ENCODE results near the gene PLEK.
"Not testable (repeated sequence)": the region's sequence is repeated elsewhere in the genome, so short reads cannot be mapped to it uniquely, and the experiment has no call there.

Gene PLEK

DNA sequence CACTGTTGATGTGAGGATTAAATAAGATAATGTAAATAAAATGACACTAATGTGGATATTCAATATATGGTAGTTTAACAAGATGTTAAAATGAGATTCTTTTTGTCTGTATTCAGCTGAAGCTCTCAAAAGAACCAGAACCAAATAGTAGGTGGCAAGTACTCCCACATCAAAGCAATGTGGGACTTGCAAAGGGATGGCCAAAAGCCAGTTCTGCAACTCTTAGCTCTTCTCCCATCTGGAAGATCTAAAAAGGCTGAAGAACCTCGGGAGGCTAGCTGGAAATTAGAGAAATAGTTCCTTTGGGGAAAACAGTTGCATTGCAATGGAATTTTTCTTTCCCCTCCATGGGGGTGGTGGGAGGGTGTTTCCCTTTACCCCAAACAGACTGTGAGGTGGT is 53.3 kb downstream of the PLEK start:
- no peak for DNase-seq

DNA sequence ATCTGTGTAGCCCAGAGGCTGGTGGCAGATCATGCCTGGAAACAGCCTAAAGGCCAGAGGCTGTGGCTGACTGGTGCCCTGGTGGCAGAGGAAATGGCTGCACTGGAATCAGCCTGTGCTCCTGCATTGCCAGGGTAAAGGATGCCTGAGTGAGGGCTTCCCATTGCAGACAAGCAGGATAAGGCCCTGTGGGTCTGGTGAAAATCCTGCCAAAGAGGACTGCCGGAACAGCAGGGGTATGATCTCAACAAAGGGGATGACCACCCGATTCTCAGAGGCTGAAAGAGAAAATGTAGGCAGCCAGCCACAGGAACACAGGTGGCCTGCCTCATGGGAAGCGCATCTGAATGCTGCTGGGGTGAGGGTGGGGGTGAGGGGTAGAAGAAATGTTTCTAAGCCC is 53.8 kb downstream of the PLEK start:
- DNase-seq = no peak

DNA sequence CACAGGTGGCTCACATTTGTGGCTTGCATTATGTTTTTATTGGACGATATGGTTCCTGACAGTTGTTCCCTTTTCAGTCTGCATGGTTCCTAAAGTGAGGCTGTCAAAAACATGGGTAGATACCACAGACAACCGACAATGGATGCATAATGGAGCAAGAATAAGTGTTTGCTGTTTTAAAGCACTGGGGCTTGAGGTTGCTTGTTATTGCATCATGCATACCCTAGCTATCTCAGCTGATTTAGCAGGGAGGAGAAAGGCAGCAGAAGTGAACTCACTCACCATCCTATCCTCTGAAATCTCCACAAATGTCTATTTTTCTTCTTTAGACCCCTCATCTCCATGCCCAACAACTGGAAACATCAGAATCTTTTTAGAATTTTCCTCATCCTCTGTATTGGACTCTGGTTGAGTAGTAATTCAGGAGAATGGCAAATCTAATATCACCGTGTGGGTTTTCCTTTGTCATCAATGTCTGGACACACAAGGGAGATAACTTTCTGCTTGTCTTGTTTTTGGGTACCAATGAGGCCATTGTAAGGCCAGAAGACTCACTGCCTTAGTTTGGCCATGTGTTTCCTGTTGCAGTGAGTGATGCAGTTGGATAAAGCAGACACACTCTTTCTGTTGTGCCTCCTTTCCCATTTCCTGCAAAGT is 55.3 kb downstream of the PLEK start:
- no peak for DNase-seq

DNA sequence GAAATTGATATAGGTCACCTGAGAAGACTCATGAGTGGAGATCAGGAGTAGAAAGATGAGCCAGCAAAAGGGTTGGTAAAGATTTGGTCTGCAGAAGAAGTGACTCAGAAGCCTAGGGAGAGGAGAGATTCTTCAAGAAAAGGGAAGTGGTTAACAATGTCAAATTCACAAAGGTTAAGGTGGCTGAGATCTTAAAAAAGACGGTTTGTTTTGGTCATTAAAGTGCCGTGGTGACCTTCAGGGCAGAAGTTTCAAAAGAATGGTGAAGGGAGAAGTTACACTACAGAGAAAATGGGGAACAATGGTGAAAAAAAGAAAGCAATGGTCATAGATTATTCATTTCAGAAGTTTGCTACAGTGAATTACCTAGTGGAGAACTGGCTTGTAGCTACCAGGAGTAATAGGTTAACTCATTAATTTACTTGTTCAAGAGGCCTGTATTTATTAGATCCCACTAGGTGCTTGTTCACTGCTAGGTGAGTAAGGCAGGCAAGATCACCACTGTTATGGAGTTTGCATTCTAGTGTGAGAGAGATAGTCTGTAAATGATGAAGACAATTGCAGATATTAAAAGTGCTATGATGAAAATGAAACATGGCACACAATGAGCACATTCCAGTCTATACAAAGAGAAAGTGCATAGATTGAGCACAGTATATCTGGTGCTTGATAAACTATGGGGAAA is 59.0 kb downstream of the PLEK start:
- DNase-seq = no peak

DNA sequence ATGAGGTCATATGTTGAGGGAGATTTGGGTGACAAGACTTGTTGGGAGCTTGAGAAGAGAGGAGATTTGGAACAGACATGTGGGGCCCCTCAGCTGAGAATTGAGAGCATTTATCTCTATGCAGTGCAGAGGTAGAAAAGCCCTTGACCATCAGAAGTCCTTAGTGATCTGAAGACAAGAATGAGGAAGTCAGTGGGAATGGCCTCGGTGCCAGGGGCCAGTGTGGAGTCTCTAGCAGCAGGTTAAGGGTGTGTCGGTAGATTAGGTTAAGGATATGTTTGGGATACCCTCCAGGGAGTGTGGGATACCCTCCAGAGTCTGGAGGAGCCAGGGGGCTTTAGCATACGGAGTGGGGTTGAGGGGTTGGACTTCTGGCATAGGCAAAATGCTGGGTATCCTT is 60.4 kb downstream of the PLEK start:
- DNase-seq = no peak

DNA sequence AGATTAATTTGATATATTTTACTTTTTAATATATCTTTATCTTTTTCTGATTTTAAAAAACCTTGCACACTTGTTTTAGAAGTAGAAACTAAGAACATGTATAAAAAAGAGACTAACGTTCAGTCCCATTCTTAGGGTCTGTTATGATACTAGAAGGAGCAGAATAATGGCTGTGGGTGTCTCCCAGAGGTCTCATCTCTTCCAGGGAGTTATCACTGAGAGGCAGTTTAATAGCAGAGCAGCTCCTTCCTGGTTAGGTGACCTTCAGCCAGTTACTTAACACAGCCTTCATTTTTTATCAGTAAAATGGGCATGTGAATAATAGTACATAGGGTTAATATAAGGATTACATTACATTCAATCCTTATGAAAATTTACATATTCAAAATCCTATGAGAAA is 61.4 kb downstream of the PLEK start:
- no peak for DNase-seq

DNA sequence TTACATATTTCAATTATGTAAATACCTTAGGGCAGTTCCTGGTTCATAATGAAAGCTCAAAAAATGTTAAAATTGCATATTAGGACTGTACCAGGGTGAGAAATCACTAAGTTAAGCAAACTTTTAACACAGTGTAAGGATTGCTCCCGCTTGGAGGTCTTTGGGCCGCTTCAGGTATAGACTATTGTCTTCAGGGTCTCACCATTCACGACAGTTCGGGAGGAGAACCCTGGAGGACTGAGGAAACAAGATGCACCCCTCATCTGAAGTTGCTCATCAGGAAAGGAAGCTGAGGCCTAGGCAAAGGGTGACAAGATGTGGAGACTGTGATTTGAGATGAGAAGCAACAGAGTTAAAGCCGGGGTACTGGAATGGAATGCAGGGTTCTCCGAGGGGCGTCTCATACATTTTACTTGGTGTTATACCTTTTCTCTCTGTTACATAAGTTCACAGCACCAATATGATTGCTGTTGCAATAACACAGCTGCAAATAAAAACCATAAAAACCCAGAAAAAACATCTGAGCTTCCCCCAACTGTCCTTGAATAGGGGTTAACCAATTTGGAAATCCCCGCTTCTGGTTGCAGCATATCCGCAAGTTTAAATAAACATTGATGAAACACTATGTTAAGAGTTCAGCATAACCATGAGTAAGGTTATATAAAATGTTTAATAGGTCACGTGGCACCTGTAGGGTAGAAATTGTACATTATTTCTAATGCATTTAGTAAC is 61.9 kb downstream of the PLEK start:
- no peak for DNase-seq

DNA sequence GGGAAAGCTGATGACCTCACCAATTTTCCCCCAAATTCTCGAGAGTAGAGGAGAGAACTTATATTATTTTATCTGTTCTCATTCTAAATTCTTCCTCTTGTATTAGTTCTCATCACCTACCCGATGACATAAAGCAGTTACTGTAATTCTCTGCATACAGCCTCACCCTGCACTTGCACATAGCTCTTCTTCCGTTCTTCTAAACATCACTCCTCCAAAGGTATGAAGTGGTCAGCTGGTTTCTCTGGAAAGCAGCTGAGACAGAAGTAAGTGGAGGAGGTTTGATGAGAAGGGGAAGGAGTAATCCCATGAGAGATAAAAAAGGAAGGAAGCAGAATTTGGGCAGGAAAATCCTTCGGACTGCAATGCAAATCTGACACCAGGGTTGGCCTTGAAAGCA is 63.0 kb downstream of the PLEK start:
- DNase-seq = no peak

DNA sequence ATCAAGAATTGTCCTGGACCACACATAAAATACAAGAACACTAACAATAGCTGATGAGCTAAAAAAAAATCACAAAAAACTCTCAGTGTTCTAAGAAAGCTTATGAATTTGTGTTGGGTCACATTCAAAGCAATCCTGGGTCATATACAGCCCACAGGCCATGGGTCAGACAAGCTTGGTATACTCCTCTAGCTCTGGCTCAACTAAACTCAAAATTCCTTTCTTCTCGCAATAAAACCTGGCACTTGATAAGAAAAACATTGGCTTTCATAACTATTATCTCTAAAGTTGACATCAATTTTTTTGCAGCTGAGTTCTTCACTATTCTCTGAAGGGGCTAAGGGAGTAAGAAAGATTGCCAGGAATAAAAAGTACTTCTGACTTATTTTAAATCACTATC is 63.7 kb downstream of the PLEK start:
- DNase-seq = no peak

DNA sequence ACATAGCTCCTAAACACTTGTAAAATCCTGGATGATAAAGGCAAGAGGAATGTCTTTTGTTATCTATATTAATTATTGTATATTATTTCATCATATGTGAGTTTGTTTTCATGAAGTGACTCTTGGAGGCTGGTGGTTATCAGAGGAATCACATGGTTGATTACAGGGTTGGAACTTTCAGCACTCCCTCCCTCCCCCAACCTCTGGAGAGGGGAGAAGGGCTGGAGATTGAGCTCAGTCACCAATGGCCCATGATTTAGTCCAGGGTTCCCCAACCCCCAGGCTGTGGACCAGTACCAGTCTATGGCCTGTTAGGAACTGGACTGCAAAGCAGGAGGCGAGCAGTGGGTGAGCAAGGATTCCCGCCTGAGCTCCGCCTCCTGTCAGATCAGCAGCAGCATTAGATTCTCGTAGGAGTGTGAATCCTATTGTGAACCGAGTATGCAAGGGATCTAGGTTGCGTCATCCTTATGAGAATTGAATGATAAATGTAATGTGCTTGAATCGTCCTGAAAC is 64.3 kb downstream of the PLEK start:
- no peak for DNase-seq

DNA sequence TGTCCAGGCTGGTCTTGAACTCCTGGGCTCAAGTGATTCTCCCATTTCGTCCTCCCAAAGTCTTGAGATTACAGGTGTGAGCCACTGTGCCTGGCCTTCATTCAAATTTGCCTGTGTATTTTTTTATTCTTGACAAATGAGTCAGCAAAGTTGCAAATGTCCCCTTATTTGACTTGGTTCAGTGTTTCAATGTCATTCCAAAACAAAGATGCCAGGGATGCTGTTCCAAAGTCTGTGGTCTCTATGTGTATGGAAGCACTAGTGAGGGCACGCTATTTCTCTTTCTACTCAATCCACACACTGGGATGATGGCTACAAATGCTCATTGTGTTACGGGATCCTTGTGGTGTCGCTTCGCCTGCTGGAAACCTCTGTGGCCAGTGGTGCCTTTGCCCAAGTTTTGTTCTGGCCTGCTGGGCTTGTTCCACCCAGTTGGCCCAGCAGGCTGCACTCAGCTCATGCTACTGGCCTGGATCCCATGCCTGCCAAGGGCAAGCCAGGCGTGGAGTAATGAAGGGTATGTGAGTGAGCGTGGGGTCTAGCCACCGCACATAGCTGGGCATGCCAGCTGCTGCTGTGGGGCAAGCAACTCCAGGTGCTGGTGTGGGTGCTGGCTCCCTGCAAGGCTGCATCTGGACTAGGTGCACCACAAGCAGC is 66.4 kb downstream of the PLEK start:
- no peak for DNase-seq

DNA sequence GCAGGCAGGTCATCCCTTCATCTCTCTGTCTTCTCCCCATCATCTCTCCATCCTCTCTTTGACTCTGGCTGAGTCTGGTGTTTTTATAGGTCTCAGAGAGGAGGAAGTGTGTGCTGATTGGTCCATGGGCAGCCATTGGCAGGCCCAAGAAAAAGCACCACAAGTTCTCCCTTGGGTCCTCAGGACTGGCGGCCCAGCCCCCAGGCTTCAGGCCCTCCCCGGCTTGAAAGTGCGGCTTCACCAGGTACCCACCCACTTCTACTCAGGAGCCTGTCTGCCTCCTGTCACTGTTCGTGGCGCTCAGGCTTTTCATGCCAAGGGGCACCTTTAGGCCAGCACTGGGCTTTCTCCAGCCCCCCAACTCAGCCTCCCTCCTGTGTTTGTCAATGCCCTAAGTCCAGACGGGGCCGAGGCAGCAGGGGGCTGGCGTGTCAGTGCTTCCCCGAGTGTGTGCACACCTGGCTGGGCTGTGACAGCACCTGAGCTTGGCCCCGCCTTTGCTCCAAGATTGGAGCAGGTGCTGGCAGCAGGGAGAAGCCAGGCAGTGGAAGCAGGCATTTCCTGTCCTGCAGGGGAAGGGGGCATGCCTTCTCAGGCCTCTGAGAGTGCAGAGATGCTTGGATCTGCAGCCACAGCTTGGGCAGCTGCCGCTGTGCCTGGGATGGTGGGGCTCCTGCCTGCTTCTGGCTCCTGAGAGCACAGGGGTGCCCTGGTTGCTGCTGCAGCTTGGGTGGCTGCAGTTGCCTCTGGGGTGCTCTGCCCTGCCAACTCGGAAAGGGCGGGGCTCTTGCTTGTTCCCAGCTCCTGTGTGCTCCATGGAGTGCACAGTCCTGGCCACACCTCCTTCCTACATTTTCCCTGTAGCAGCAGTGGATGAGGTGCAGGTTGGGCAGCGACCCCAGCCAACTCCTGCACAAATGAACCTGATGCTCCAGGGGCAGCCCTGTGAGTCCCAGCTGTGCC is 67.9 kb downstream of the PLEK start:
- DNase-seq = no peak

DNA sequence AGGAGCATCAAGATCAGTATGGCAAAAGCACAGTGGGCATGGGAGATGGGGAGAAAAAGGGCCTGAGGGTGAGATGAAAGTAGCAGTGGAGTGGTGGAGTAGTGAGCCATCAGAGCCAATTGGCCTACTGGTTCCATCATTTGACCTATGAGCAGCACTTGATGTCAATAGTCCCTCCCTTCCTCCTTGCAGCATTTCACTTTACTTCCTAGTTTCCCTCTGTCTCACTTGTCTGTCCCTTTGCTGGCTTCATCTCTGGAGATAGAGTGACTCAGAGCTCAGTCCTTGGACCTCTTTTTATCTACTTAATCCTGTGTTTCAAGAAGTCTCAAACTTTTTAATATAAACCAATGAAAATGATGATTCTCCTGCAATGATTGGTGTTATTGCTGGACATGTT is 69.9 kb downstream of the PLEK start:
- DNase-seq = no peak

DNA sequence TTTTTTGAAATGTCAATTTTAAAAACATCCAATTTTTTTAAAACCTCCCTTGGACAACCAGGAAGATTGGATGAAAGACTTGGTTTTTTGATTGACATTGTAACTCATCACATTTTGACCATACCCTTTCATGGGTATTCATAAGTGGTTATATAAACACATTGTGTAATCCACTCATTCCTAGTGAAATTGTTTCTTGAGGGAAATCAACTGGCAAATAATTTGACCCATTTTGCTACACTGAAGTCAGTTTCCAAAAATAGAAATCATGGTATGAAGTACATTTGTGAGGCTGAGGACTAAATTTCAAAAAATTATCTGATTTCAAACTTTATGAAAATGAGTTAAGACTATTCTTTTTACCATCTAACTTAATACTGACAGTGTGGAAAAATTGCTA is 70.5 kb downstream of the PLEK start:
- no peak for DNase-seq

DNA sequence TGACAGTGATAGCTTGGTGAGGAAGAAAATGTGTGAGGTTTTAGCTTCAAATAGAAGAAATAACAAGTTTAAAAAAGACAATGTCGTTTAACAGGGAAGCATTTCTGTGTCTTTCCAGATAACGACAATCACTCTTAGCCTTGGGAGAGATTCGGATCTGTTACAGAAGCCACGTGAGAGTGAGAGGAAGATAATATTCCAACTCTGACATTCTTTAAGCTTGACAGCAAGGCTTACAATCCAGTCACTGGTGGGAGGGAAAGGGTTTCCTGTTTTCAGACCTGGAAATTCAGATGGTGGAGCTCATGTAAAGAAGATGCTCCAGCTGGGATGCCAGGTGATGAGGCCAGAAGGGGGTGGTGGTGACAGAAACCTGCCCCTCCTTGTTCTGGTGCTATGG is 71.2 kb downstream of the PLEK start:
- no peak for DNase-seq

DNA sequence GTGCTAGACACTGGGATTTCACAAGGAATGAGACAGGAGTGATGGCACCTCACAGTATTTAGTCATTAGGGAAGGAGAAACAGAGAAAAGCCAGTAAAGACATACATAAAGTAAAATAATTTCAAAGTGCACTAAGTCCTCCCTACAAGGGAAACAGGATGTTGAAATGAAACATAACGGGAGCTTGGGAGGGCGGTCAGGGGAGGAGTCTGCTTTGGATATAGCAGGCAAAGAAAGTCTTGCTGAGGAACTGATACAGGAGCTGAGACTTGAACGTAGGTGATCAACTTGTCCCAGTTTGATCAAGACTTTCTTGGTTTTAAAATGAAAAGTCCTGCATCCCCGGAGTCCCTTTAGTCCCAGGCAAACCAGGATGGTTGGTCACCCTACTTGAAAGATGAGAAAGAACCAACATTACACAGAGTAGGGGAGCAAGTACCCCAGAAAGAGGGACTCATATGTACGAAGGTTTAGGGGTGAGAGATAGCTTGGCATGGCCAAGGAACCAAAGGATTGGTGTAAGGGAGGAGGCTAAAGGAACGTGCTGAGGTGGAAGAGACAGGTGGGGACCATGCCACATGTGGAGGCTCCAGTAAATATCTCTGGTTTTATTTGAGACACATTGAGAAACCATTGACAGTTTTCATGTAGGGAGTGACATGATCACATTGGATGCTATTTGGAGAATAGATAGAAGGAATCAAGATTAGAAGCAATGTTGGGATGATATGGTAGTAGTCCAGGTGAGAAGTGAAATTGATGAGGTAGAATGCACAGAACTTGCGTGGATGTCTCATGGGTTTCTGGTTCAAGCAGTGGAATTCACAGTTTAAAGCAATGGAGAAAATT is 73.6 kb downstream of the PLEK start:
- DNase-seq = no peak

DNA sequence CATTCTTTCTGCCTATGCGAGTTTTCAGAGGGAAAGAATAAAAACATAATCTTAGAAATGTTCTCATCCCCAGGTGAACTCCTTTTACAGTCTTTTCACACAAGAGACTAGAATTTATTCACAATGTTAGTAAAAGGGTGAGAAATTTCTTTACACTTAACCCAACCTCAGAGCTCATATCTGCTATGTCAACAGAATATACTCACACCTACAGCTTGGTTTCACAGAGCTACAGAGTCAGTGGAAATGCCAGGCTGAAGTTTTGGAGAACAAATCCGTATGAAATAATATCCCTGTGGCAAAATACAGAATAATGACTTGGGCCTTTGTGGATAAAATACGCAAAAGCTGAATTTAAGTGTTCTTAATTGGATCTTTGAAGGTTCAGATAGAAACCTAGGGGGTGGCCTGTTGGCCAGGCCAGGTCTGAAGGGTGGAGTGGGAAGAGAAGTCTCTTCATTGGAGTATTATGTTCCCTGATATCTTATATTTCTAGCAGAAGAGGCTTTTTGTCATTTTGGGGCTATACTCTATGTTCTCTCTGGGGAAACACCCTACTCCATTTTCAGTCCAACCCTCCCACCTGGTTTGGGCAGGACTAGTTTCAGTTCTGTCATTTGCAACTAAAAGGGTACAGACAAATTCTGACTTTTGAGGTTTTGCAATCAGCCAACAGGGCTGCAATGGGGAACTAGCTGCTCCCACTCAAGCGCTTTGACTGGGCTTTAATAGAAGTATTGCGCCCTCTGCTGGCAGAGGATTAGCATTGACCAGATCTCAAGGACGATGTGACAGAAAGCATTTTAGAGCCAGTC is 76.3 kb downstream of the PLEK start:
- peak; percentile 89 for DNase-seq

DNA sequence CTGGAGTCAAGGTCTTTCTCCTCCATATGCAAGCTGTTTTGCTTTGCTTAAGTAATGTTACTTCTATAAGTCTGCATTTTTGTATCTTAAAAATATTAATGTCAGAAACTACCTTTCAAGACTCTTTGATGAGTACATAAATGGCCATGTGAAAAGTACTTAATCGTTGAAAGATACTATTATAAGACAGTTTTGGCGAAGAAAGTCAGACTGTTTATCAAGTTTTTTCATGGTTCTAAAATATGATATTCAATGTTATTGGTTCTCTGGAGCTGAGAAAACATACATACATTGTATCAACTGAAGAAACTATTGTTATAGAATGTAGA is 76.9 kb downstream of the PLEK start:
- no peak for DNase-seq

DNA sequence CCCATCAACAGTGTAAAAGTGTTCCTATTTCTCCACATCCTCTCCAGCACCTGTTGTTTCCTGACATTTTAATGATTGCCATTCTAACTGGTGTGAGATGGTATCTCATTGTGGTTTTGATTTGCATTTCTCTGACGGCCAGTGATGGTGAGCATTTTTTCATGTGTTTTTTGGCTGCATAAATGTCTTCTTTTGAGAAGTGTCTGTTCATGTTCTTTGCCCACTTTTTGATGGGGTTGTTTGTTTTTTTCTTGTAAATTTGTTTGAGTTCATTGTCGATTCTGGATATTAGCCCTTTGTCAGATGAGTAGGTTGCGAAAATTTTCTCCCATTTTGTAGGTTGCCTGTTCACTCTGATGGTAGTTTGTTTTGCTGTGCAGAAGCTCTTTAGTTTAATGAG is 81.3 kb downstream of the PLEK start:
- DNase-seq = not testable (repeated sequence)
